Measurements from ENCODE around the gene TNFRSF21. TPM values are rescaled to one million over a fixed set of nuclear protein-coding genes. Genes with fewer than 3 reads are reported as not detected.

Gene TNFRSF21
- total RNA-seq, 3 donors from 2014 or later: 54.8 to 92.5 (median 75.4) TPM

DNA sequence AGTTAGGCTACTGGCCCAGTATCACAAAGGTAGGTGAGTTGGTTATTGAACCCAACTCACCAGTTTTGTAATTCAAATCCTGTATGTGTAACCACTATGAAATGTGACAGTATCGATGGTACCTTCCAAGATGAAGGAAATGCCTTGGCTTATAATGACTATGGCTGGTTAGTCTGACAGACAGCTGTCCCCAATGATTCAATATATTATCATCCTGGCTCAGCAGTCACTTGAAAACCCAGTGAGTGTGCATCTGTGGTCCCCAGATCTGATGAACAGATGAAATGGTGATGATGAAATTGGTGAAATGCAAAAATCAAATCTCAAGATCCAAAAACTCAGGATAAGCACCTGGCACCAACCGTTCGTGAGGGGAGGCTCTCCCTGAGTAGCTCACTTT, 54.8 kb downstream of the TNFRSF21 start:
- Histone ChIP-seq H3K9me3 (no peaks in the 10 kb centered on the region), H3K36me3 (ENCODE audit: low read depth) (no peaks in the 10 kb centered on the region), H3K4me3 (no peak overlapping the region), H3K4me1 (ENCODE audit: low read depth) (no peaks in the 10 kb centered on the region)
- DNase-seq (no peak), ATAC-seq (no peak)
- intact Hi-C loops (cut with DNase I, micrococcal nuclease): no loop called here
- no peak for TF ChIP-seq CTCF (IDR thresholded peaks at IDR 0.05)

- Histone ChIP-seq H3K4me1 (ENCODE audit: low read depth) (no peaks in the 10 kb centered on the region), H3K4me3 (no peak overlapping the region), H3K9me3 (no peaks in the 10 kb centered on the region), H3K36me3 (ENCODE audit: low read depth) (no peaks in the 10 kb centered on the region)
- ATAC-seq (no peak), DNase-seq (no peak)
- no peak for TF ChIP-seq CTCF (IDR thresholded peaks at IDR 0.05)
- intact Hi-C loops (cut with DNase I, micrococcal nuclease): no loop called here
These were observed 55.7 kb downstream of the TNFRSF21 start for GRCh38 chr6:47254051-47254450.

DNA sequence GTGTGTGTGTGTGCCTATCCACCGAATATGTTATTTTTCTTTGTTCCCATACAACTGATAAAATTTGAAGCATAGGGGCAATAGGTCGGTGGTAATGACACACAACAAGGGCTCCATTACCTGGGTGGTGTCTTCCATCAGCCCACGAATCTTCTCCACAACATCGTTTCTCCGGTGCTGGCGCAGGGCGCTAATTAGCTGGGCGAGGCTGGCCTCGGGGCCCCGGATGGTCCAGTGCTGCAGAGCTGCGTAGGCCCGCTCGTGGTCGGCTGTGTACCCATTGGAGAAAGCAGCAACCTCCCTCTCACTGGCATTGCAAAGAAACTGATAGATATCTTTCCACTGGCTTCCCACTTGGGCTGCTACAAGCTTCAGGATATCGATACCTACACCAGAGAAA, 56.6 kb downstream of the TNFRSF21 start:
- Histone ChIP-seq H3K36me3 (ENCODE audit: low read depth) (no peaks in the 10 kb centered on the region), H3K9me3 (no peaks in the 10 kb centered on the region), H3K4me3 (no peak overlapping the region), H3K4me1 (ENCODE audit: low read depth) (no peaks in the 10 kb centered on the region)
- no peak for TF ChIP-seq CTCF (IDR thresholded peaks at IDR 0.05)
- ATAC-seq: no peak
- DNase-seq: no peak
- intact Hi-C loops (cut with DNase I, micrococcal nuclease): no loop called here

DNA sequence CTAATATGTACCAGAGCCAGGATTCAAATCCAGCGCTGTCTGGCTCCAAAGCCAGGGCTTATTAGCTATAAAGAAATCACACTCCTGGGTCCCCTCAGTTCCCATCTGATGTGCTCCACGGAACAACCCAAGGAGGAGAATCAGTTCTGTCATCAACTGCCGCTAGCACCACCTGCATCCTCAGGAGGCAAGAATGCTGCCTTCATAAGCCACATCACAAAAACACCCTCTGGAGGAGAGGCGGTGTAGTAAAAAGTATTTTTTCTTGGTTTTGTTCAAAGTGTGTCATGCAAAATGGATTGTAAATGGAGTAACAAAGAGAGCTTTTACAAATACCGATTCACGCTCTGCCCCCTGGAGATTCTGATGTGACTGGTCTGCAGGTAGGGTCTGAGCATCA, 57.1 kb downstream of the TNFRSF21 start:
- TF ChIP-seq CTCF (IDR thresholded peaks at IDR 0.05): no peak
- no peak for DNase-seq
- H3K36me3 ChIP-seq (ENCODE audit: low read depth): no peaks in the 10 kb centered on the region
- ATAC-seq: no peak
- peaks cover under 1% of the 10 kb centered on the region for H3K4me1 ChIP-seq (ENCODE audit: low read depth)
- intact Hi-C loops (cut with DNase I, micrococcal nuclease): no loop called here
- no peak overlapping the region for H3K4me3 ChIP-seq
- no peaks in the 10 kb centered on the region for H3K9me3 ChIP-seq

GRCh38 chr6:47251396-47251795, 58.3 kb downstream of the TNFRSF21 start:
- Histone ChIP-seq H3K4me3 (no peak overlapping the region), H3K9me3 (no peaks in the 10 kb centered on the region), H3K36me3 (ENCODE audit: low read depth) (no peaks in the 10 kb centered on the region), H3K4me1 (ENCODE audit: low read depth) (peaks cover 11% of the 10 kb centered on the region)
- ATAC-seq (no peak), DNase-seq (no peak)
- intact Hi-C loops (cut with DNase I, micrococcal nuclease): no loop called here
- TF ChIP-seq CTCF (IDR thresholded peaks at IDR 0.05): no peak

- DNase-seq (no peak), ATAC-seq (no peak)
- Histone ChIP-seq H3K9me3 (no peaks in the 10 kb centered on the region), H3K4me3 (no peak overlapping the region), H3K4me1 (ENCODE audit: low read depth) (peaks cover 11% of the 10 kb centered on the region), H3K36me3 (ENCODE audit: low read depth) (no peaks in the 10 kb centered on the region)
- no peak for TF ChIP-seq CTCF (IDR thresholded peaks at IDR 0.05)
- intact Hi-C loops (cut with DNase I, micrococcal nuclease): no loop called here
These were observed 59.4 kb downstream of the TNFRSF21 start for GRCh38 chr6:47250302-47250701.

Measured in mucosa of descending colon (tissue), 3 donors.